Measurements from ENCODE around the gene NCAM1.

The NCAM1 gene

GRCh38 chr11:113087706-113088105 is 126.5 kb downstream of the NCAM1 start:
- no peaks in the 10 kb centered on the region for H3K27me3 ChIP-seq (ENCODE audit: insufficient read depth, poor library complexity, severe bottlenecking)
- no peak for DNase-seq (ENCODE audit: low read depth in 1 of 2, low spot score in 1 of 2)
- no peak overlapping the region for H3K27ac ChIP-seq (replicated peaks)
- TF ChIP-seq GABPA (IDR thresholded peaks at IDR 0.05; ENCODE audit: low read depth): no peak
- TF ChIP-seq SPI1 (IDR thresholded peaks at IDR 0.05; ENCODE audit: borderline replicate concordance, low read depth): no peak
- TF ChIP-seq POLR2AphosphoS5 (IDR thresholded peaks at IDR 0.05; ENCODE audit: low read depth): no peak
- TF ChIP-seq, protein P1, sequence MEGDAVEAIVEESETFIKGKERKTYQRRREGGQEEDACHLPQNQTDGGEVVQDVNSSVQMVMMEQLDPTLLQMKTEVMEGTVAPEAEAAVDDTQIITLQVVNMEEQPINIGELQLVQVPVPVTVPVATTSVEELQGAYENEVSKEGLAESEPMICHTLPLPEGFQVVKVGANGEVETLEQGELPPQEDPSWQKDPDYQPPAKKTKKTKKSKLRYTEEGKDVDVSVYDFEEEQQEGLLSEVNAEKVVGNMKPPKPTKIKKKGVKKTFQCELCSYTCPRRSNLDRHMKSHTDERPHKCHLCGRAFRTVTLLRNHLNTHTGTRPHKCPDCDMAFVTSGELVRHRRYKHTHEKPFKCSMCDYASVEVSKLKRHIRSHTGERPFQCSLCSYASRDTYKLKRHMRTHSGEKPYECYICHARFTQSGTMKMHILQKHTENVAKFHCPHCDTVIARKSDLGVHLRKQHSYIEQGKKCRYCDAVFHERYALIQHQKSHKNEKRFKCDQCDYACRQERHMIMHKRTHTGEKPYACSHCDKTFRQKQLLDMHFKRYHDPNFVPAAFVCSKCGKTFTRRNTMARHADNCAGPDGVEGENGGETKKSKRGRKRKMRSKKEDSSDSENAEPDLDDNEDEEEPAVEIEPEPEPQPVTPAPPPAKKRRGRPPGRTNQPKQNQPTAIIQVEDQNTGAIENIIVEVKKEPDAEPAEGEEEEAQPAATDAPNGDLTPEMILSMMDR (IDR thresholded peaks at IDR 0.05; ENCODE audit: insufficient read depth, low read length): no peak
- no peak overlapping the region for H3K4me3 ChIP-seq (replicated peaks; ENCODE audit: insufficient read depth, low read length)

GRCh38 chr11:113090716-113091480 is 129.7 kb downstream of the NCAM1 start:
- Histone ChIP-seq H3K4me3 (replicated peaks; ENCODE audit: insufficient read depth, low read length) (no peak overlapping the region), H3K27me3 (ENCODE audit: insufficient read depth, poor library complexity, severe bottlenecking) (no peaks in the 10 kb centered on the region), H3K27ac (replicated peaks) (no peak overlapping the region)
- no peak for DNase-seq (ENCODE audit: low read depth in 1 of 2, low spot score in 1 of 2)
- TF ChIP-seq GABPA (IDR thresholded peaks at IDR 0.05; ENCODE audit: low read depth) (no peak), SPI1 (IDR thresholded peaks at IDR 0.05; ENCODE audit: borderline replicate concordance, low read depth) (no peak), POLR2AphosphoS5 (IDR thresholded peaks at IDR 0.05; ENCODE audit: low read depth) (no peak), REST (IDR thresholded peaks at IDR 0.05; ENCODE audit: insufficient replicate concordance, low read depth) (no peak)
- TF ChIP-seq, protein P1 (IDR thresholded peaks at IDR 0.05; ENCODE audit: insufficient read depth, low read length): no peak

DNA sequence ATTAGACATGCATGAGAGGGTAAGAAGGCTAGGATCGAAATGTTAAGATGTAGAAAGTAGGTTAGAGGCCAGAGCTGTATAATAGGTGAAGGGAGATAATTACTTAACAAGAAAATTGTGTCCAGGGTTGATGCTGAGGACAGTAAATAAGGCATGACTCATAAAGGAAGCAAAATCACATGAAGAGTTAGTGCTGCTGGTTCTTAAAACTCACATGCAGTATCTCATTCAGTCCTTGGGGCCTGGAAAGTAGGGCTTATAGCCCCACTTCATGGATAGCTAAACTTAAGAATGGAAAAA is 130.2 kb downstream of the NCAM1 start:
- Histone ChIP-seq H3K4me3 (replicated peaks; ENCODE audit: insufficient read depth, low read length) (no peak overlapping the region), H3K27ac (replicated peaks) (no peak overlapping the region), H3K27me3 (ENCODE audit: insufficient read depth, poor library complexity, severe bottlenecking) (no peaks in the 10 kb centered on the region)
- DNase-seq (ENCODE audit: low read depth in 1 of 2, low spot score in 1 of 2): no peak
- TF ChIP-seq, protein P1 (IDR thresholded peaks at IDR 0.05; ENCODE audit: insufficient read depth, low read length): no peak
- TF ChIP-seq REST (IDR thresholded peaks at IDR 0.05; ENCODE audit: insufficient replicate concordance, low read depth): no peak
- TF ChIP-seq GABPA (IDR thresholded peaks at IDR 0.05; ENCODE audit: low read depth): no peak
- no peak for TF ChIP-seq POLR2AphosphoS5 (IDR thresholded peaks at IDR 0.05; ENCODE audit: low read depth)
- no peak for TF ChIP-seq SPI1 (IDR thresholded peaks at IDR 0.05; ENCODE audit: borderline replicate concordance, low read depth)

DNA sequence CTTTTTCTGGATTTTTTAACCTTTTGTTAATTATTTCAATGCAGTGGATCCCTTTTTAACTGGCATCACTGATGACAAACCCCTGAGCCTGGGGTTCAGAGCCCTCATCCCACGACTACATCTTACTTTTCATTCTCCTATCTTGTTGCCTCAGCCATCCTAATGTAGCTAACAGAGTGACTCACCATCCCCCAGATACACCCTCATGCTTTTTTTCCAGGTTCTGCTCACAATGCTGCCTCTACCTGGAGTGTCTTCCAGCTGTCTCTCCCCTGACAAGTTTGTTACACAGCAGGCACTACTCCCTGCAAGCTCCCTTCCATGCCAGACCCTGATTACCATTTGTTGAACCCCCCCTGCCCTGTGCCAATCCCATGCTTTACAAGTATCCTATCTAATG is 135.4 kb downstream of the NCAM1 start:
- Histone ChIP-seq H3K4me3 (replicated peaks; ENCODE audit: insufficient read depth, low read length) (no peak overlapping the region), H3K27me3 (ENCODE audit: insufficient read depth, poor library complexity, severe bottlenecking) (no peaks in the 10 kb centered on the region), H3K27ac (replicated peaks) (no peak overlapping the region)
- TF ChIP-seq SPI1 (IDR thresholded peaks at IDR 0.05; ENCODE audit: borderline replicate concordance, low read depth) (no peak), REST (IDR thresholded peaks at IDR 0.05; ENCODE audit: insufficient replicate concordance, low read depth) (no peak)
- TF ChIP-seq, protein P1 (IDR thresholded peaks at IDR 0.05; ENCODE audit: insufficient read depth, low read length): no peak
- no peak for DNase-seq (ENCODE audit: low read depth in 1 of 2, low spot score in 1 of 2)

Measured in HL-60 (cell line).